Transverse colon (tissue), 4 donors: Measurements from ENCODE around the gene TBC1D3C.
"Not testable (repeated sequence)": the region's sequence is repeated elsewhere in the genome, so short reads cannot be mapped to it uniquely, and the experiment has no call there.

Source experiments
- CTCF ChIP-seq, 5 experiments: fragments of 200-600 bp in 3 of 5; fragments of 450-650 bp in 2 of 5; sonication (generic) in 3 of 5; IDR thresholded peaks; 1 replicate in 2 of 5; 2 replicates in 3 of 5; pipeline ENCODE4 v1.5.1; 2016 to 2017; ENCODE audit warnings: antibody characterized with exemption in 5 of 5, inconsistent platforms in 3 of 5, mild to moderate bottlenecking in 2 of 5, moderate library complexity in 1 of 5
- EP300 ChIP-seq: sonication (generic); formaldehyde crosslinking; IDR thresholded peaks from one replicate; pipeline ENCODE4 v1.6.1; 2017; ENCODE audit warnings: antibody characterized with exemption, low read depth
- POLR2A ChIP-seq: fragments of 450-650 bp; IDR thresholded peaks from one replicate; pipeline ENCODE4 v1.6.1; 2016; ENCODE audit warnings: antibody characterized with exemption, mild to moderate bottlenecking, moderate library complexity
- POLR2AphosphoS5 ChIP-seq, 3 donors: sonication (generic); formaldehyde crosslinking; IDR thresholded peaks; one replicate each; pipeline ENCODE4 v1.6.1; 2016; ENCODE audit warnings: antibody characterized with exemption in 3 of 3

- TF ChIP-seq CTCF (IDR thresholded peaks at IDR 0.05); EP300; POLR2A; POLR2AphosphoS5 (IDR thresholded peaks at IDR 0.05): not testable (repeated sequence)
Measured at GRCh38 chr17:38099262-38099661, 30.8 kb upstream of the TBC1D3C start.
